CD4-positive, alpha-beta T cell treated with Interleukin-21 for 1 hour (primary cell): ENCODE measurements around the gene GRIK3.

ENCODE experiments used
- DNase-seq: peaks from one replicate; pipeline ENCODE4 v3.0.0-alpha.2; 2020

Gene GRIK3

GRCh38 chr1:37010011-37010410 is 24.3 kb downstream of the GRIK3 start:
- no peak for DNase-seq

GRCh38 chr1:37009521-37009920 is 24.8 kb downstream of the GRIK3 start:
- no peak for DNase-seq

GRCh38 chr1:37006132-37006868 is 28.0 kb downstream of the GRIK3 start:
- no peak for DNase-seq

GRCh38 chr1:37002898-37003297 is 31.4 kb downstream of the GRIK3 start:
- no peak for DNase-seq

- DNase-seq = no peak
These were observed 32.6 kb downstream of the GRIK3 start for GRCh38 chr1:37001703-37002102.

GRCh38 chr1:36996106-36996505 is 38.2 kb downstream of the GRIK3 start:
- DNase-seq = no peak

GRCh38 chr1:36994868-36995267 is 39.4 kb downstream of the GRIK3 start:
- DNase-seq = no peak

- DNase-seq = no peak
These were observed 40.0 kb downstream of the GRIK3 start for GRCh38 chr1:36994294-36994693.

- DNase-seq = no peak
These were observed 42.0 kb downstream of the GRIK3 start for GRCh38 chr1:36992139-36992943.

GRCh38 chr1:36991551-36991950 is 42.8 kb downstream of the GRIK3 start:
- DNase-seq = no peak

- no peak for DNase-seq
These were observed 43.4 kb downstream of the GRIK3 start for GRCh38 chr1:36990928-36991327.

- DNase-seq = no peak
These were observed 45.1 kb downstream of the GRIK3 start for GRCh38 chr1:36989241-36989640.

- no peak for DNase-seq
These were observed 45.5 kb downstream of the GRIK3 start for GRCh38 chr1:36988741-36989193.

- DNase-seq = no peak
These were observed 46.0 kb downstream of the GRIK3 start for GRCh38 chr1:36988321-36988720.

GRCh38 chr1:36987276-36987675 is 47.0 kb downstream of the GRIK3 start:
- DNase-seq = no peak

GRCh38 chr1:36986241-36986985 is 47.9 kb downstream of the GRIK3 start:
- no peak for DNase-seq

GRCh38 chr1:36984675-36985074 is 49.6 kb downstream of the GRIK3 start:
- DNase-seq = no peak

- DNase-seq = no peak
These were observed 50.3 kb downstream of the GRIK3 start for GRCh38 chr1:36984026-36984425.

GRCh38 chr1:36982709-36983108 is 51.6 kb downstream of the GRIK3 start:
- DNase-seq = no peak

GRCh38 chr1:36981771-36982622 is 52.3 kb downstream of the GRIK3 start:
- no peak for DNase-seq

GRCh38 chr1:36981126-36981525 is 53.2 kb downstream of the GRIK3 start:
- DNase-seq = no peak

GRCh38 chr1:36977731-36978406 is 56.4 kb downstream of the GRIK3 start:
- DNase-seq = no peak
